GM12875 (cell line): ENCODE measurements around the gene LRAT.

Experiments used
- H3K4me3 ChIP-seq: one replicate; pipeline ENCODE4 v1.5.1; 2011; ENCODE audit warnings: low read depth, low read length, control low read depth
- CTCF ChIP-seq: IDR thresholded peaks from 2 replicates; pipeline ENCODE4 v1.5.1; 2011; ENCODE audit warnings: low read depth, mild to moderate bottlenecking, control low read depth, inconsistent platforms, low read length, moderate library complexity, borderline replicate concordance; ENCODE audit not compliant: insufficient read depth

The LRAT gene

GRCh38 chr4:154743683-154744340 is at the start of gene LRAT:
LRAT (plus strand) TSS chr4:154744000; CDS start chr4:154744327, 327 bp downstream.
- no peak for TF ChIP-seq CTCF
- H3K4me3 ChIP-seq: no peak within 1 kb of the TSS

- TF ChIP-seq CTCF: no peak
Observed at GRCh38 chr4:154707877-154708276, 35.9 kb upstream of the LRAT start.

GRCh38 chr4:154709550-154709949 is 34.2 kb upstream of the LRAT start:
- no peak for TF ChIP-seq CTCF
- no peak overlapping the region for H3K4me3 ChIP-seq

More at GRCh38 chr4:154707877-154708276, 35.9 kb upstream of the LRAT start:
- no peak overlapping the region for H3K4me3 ChIP-seq

- H3K4me3 ChIP-seq: no peak overlapping the region
- no peak for TF ChIP-seq CTCF
Observed at GRCh38 chr4:154711522-154711921, 32.3 kb upstream of the LRAT start.

GRCh38 chr4:154714339-154715040 is 29.3 kb upstream of the LRAT start:
- TF ChIP-seq CTCF: no peak
- no peak overlapping the region for H3K4me3 ChIP-seq

GRCh38 chr4:154719087-154719486 is 24.7 kb upstream of the LRAT start:
- no peak for TF ChIP-seq CTCF
- no peak overlapping the region for H3K4me3 ChIP-seq

GRCh38 chr4:154720123-154720522 is 23.7 kb upstream of the LRAT start:
- no peak overlapping the region for H3K4me3 ChIP-seq
- TF ChIP-seq CTCF: no peak
